NB4 (cell line): Measurements from ENCODE around the gene SLC6A6.
A peak's percentile ranks its signal among the peaks of the same experiment; 100 is the strongest.

ENCODE experiments used
- DNase-seq: peaks from one replicate; pipeline ENCODE4 v3.0.0; 2010; ENCODE audit warnings: low read depth
- H3K4me3 ChIP-seq: one replicate; pipeline ENCODE4 v1.5.1; 2011; ENCODE audit warnings: mild to moderate bottlenecking, low read depth, low read length, moderate library complexity
- MAX ChIP-seq: IDR thresholded peaks from 2 replicates; pipeline ENCODE4 v1.6.1; 2011; ENCODE audit warnings: low read depth, low read length
- MYC ChIP-seq: IDR thresholded peaks from 2 replicates; pipeline ENCODE4 v1.6.1; 2011; ENCODE audit warnings: low read depth, low read length
- POLR2A ChIP-seq: IDR thresholded peaks from 2 replicates; pipeline ENCODE4 v1.6.1; 2011; ENCODE audit warnings: mild to moderate bottlenecking; ENCODE audit not compliant: insufficient read length; ENCODE audit errors: extremely low read depth
- TF ChIP-seq, protein P1 (sequence below): IDR thresholded peaks from one replicate; pipeline ENCODE4 v1.5.1; 2012; ENCODE audit warnings: low read depth, low read length

The SLC6A6 gene

DNA sequence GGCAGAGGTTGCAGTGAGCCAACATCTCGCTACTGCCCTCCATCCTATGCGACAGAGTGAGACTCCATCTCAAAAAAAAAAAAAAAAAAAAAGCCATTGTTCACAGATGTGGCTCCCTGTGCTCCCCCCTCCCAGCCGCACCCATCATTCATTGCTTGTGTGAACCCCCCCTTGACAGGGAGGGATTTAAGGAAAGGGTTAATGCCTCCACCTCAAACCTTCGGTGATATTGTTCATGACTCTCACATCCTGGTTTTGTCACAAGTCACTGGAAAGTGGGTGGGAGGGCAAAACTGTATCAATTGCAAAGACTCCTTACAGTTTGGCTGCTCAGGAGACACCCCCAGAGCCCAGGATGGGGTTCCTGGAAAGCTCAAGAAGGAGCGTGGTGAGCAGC lies 7.7 kb downstream of the SLC6A6 start:
- peak; percentile 48 for DNase-seq
- H3K4me3 ChIP-seq, result peak overlapping the region; percentile 26
- TF ChIP-seq MAX (no peak), MYC (no peak), POLR2A (no peak)
- TF ChIP-seq, protein P1, sequence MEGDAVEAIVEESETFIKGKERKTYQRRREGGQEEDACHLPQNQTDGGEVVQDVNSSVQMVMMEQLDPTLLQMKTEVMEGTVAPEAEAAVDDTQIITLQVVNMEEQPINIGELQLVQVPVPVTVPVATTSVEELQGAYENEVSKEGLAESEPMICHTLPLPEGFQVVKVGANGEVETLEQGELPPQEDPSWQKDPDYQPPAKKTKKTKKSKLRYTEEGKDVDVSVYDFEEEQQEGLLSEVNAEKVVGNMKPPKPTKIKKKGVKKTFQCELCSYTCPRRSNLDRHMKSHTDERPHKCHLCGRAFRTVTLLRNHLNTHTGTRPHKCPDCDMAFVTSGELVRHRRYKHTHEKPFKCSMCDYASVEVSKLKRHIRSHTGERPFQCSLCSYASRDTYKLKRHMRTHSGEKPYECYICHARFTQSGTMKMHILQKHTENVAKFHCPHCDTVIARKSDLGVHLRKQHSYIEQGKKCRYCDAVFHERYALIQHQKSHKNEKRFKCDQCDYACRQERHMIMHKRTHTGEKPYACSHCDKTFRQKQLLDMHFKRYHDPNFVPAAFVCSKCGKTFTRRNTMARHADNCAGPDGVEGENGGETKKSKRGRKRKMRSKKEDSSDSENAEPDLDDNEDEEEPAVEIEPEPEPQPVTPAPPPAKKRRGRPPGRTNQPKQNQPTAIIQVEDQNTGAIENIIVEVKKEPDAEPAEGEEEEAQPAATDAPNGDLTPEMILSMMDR, result no peak

DNA sequence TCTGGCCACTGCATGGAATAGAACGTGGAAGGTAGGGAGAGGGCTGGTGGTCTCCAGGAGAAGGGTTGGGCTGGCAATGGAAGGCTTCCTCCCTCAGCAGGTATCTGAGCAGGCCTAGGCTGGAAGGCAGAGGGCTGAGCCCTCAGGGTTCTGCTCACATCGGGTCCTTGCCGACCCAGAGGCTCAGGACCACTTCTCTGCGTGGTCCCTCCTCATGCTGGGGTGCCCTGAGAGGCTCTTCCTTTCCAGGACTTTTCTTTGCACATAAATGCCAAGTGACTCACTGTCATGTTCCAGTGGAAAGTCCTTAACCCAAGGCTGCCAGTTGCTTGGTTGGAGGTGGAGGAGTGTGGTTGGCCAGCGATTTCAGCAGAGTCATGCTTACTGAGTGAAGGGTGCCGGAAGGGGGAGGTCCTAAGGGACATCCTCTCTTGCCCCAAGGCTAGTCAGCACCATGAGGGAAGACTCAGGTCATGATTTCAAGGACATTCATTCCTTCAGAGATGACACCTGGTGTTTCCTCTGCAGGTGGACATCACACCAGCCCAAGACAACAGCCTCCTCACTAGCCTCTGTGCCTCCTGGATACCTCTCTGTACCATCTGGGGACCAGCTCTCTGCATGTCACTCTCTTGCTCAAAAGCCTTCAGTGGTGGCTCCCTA lies 8.2 kb downstream of the SLC6A6 start:
- peak; percentile 75 for TF ChIP-seq MAX
- TF ChIP-seq, protein P1, result no peak
- TF ChIP-seq POLR2A, result peak; percentile 34
- TF ChIP-seq MYC, result peak; percentile 85
- peak; percentile 97 for DNase-seq
- peak overlapping the region; percentile 26 for H3K4me3 ChIP-seq

DNA sequence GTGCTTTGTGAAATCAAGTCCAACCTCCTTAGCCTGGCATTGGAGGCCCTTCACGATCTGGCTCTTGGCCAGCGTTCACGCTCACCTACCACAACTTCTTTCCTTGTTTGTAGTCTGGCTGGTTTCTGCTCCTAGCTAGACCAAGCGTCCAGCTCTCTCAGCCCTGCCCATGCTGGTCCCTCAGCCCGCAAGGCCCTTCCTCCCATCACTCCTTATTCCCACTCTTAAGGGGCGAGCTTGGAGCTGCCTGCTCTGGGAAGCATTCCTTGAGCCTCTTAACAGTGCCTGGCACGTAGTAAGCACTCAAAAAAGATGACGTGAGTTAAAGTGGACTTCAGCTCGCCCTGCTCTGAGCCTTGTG lies 8.7 kb downstream of the SLC6A6 start:
- H3K4me3 ChIP-seq, result no peak overlapping the region
- no peak for TF ChIP-seq MAX
- no peak for TF ChIP-seq POLR2A
- TF ChIP-seq, protein P1, result no peak
- no peak for TF ChIP-seq MYC
- no peak for DNase-seq

- no peak overlapping the region for H3K4me3 ChIP-seq
- DNase-seq, result no peak
- TF ChIP-seq, protein P1, result peak; percentile 11
- no peak for TF ChIP-seq MAX
Measured at GRCh38 chr3:14411988-14412387, 9.6 kb downstream of the SLC6A6 start.

DNA sequence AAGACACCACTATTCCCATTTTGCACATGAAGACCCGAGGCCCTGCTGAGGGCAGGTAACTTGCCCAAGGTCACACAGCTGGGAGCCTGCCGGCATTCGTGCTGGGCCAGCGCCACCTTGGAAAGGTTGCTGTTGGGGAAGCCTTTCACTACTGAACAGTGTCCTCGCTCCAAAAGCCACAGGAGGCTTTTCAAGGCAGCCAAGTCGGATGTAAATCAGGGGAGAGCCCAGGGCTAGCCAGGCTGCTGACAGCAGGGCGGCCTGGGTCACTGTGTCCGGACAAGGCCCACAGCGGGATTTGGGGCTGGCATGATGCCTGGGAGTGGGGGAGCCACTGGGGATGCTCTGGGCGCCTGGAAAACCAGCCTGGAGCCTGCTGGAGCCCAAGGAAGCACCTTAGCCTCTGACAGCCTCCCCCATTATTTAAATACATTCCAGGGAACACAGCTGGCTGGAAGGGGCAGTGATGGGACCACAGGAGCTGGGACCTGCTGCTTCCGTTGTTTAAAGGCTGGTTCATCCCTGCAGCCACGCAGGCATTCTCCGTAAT lies 10.5 kb downstream of the SLC6A6 start:
- TF ChIP-seq MYC, result no peak
- TF ChIP-seq MAX, result no peak
- TF ChIP-seq POLR2A, result no peak
- TF ChIP-seq, protein P1, result no peak
- H3K4me3 ChIP-seq, result no peak overlapping the region
- DNase-seq, result no peak
